Measurements from ENCODE around the gene CYRIA.

DNA sequence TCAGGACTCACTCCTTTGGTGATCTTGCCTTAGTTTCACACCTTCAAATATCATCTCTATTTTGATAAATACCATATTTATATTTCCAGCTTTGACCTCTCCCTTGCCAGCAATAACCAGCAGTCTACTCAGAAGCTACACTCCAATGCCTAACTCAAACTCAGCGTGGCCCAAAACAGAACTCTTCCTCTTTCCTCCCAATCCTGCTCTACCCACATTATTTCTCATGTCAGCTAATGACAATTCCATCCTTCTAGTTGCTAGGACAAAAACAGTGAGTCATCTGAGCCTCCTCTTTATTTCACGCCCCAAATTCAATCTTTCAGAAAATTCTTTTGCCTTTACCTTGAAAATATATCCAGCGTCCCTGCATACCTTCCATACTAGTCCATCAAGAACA lies 23.5 kb downstream of the CYRIA start:
- TF ChIP-seq CTCF (IDR thresholded peaks at IDR 0.05) = no peak
- no peak for TF ChIP-seq POLR2A (IDR thresholded peaks at IDR 0.05)

Measured in Peyer's patch (tissue), 4 donors.